ENCODE measurements around the gene SLC1A3.

- TF ChIP-seq TAF1 (IDR thresholded peaks at IDR 0.05; ENCODE audit: borderline replicate concordance, insufficient read depth, low read length) = no peak
- TF ChIP-seq, protein P1, sequence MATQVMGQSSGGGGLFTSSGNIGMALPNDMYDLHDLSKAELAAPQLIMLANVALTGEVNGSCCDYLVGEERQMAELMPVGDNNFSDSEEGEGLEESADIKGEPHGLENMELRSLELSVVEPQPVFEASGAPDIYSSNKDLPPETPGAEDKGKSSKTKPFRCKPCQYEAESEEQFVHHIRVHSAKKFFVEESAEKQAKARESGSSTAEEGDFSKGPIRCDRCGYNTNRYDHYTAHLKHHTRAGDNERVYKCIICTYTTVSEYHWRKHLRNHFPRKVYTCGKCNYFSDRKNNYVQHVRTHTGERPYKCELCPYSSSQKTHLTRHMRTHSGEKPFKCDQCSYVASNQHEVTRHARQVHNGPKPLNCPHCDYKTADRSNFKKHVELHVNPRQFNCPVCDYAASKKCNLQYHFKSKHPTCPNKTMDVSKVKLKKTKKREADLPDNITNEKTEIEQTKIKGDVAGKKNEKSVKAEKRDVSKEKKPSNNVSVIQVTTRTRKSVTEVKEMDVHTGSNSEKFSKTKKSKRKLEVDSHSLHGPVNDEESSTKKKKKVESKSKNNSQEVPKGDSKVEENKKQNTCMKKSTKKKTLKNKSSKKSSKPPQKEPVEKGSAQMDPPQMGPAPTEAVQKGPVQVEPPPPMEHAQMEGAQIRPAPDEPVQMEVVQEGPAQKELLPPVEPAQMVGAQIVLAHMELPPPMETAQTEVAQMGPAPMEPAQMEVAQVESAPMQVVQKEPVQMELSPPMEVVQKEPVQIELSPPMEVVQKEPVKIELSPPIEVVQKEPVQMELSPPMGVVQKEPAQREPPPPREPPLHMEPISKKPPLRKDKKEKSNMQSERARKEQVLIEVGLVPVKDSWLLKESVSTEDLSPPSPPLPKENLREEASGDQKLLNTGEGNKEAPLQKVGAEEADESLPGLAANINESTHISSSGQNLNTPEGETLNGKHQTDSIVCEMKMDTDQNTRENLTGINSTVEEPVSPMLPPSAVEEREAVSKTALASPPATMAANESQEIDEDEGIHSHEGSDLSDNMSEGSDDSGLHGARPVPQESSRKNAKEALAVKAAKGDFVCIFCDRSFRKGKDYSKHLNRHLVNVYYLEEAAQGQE (IDR thresholded peaks at IDR 0.05; ENCODE audit: insufficient read depth in 1 of 2, low read depth in 2 of 2, low read length in 2 of 2) = no peak
- no peak for TF ChIP-seq POLR2AphosphoS5 (IDR thresholded peaks at IDR 0.05; ENCODE audit: low read depth, low read length)
- no peak for TF ChIP-seq SIN3A (IDR thresholded peaks at IDR 0.05; ENCODE audit: borderline replicate concordance, insufficient read depth, low read length)
Measured at GRCh38 chr5:36593867-36594266, 12.5 kb upstream of the SLC1A3 start.

Measured in PFSK-1 (cell line).